HL-60/S4 (cell line): Measurements from ENCODE around the gene HARS1.
"Not testable (repeated sequence)": the region's sequence is repeated elsewhere in the genome, so short reads cannot be mapped to it uniquely, and the experiment has no call there.

ENCODE experiments used
- in situ Hi-C: fragments of 300-500 bp; cut with MboI; formaldehyde crosslinking; loops from 2 replicates; pipeline ENCODE4 v1.14.3; 2022; ENCODE audit warnings: low sequenced_read_pairs

HARS1 gene

DNA sequence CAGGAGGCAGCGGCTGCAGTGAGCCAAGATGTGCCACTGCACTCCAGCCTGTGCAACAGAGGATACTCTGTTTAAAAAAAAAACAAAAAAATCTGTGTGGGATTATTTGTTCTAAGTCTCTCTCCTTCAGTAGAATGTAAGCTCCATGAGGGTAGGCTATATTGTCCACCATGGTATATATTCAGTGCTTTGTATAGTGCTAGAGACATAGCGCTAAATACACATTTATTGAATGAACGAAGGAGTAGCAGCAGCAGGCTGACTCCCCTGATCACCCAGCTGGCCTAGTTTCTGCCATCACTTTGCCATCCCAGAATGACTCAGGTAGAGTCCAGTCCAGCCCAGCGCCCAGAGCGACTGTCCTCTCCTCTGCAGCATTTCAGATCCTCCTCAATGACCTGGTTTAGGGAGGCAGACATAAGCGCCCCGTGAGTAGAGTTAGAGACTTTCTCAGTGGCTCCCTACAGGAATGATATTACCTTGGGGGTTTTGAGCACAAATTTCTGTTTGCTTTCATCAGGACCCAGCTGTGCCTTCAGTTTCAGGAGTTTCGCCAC lies 716 bp downstream of the HARS1 start:
- in situ Hi-C loops: loop anchor here (25.0 kb wide), 1 partner anchor 922 kb away; the partner anchor contains the start of gene DIAPH1

DNA sequence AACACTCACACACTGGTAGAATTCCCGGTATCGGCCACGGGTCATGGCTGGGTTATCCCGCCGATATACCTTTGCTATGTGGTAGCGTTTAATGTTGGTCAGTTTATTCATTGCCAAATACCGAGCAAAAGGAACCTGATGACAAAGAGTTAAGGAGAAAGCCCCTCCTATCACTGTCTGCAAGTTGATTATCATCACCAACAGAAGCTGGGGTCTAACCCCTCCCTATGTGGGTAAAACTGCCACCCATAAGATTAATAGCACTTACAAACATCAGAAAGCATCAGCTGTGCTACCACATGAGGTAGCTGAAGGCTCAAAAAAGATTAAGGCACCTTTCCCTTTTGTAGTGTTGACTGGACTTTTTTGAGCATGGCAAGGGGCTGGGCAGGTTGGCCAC lies 12.2 kb downstream of the HARS1 start:
- in situ Hi-C loops: loop anchor here (25.0 kb wide), 1 partner anchor 933 kb away; the partner anchor contains the start of gene DIAPH1

DNA sequence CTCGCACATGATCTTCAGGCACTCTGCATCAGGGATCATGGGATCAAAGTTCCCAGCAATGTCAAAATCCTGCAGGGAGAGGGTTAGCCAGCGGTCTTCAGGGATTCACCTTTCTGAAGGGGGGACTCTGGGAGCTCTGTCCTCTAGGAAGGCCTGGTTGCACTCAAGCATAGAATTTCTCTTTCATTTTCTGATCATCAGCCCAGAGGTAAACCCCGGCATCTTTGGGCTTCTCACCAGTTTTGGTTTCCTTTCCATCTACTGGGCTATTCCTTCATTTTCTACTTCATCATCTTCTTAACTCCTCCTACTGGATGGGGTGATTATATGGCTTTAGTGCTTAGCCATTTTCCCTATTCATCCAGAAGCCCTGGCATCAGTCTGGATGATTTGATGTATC lies 13.2 kb downstream of the HARS1 start:
- in situ Hi-C loops: loop anchor here (25.0 kb wide), 1 partner anchor 934 kb away; the partner anchor contains the start of gene DIAPH1

DNA sequence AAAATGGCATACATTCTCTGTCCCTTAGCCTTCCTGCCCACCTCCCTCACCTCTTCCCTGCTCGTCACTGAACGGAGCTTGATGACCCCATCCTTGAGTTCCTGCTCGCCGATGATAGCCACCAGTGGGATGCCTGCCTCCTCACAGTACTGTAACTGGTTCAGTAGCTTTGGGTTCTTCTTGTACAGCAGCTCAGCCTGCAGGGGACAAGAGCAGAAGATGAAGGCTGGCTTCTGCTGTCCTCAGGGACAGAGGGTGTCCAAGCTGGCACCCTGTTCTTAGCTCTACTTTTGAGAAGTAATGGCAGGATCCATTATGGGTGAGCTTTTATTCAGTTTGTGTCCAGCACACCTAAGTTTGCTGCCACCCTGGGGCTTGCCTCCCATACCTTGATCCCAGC lies 16.5 kb downstream of the HARS1 start:
- in situ Hi-C loops: loop anchor here (25.0 kb wide), 1 partner anchor 938 kb away; the partner anchor contains the start of gene DIAPH1

DNA sequence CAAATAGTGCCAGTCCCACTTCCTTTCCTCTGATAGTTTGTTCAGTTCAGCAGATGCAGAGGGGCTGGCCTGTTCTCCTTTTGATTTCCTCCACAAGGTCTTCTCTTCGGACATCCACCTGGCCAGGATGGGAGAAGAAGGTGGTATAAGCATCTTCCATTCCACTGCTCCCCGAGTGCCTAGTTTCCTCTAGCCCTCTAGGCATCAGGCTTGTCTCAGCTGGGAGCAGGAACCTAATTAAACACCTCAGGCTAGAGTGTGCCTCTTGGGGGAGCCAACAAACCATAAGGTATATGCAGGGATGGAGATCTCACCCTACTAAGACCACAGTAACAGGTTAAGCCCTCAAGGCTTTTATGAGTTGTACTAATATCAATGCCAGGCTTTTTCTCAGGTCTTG lies 17.0 kb downstream of the HARS1 start:
- in situ Hi-C loops: no loop called here

DNA sequence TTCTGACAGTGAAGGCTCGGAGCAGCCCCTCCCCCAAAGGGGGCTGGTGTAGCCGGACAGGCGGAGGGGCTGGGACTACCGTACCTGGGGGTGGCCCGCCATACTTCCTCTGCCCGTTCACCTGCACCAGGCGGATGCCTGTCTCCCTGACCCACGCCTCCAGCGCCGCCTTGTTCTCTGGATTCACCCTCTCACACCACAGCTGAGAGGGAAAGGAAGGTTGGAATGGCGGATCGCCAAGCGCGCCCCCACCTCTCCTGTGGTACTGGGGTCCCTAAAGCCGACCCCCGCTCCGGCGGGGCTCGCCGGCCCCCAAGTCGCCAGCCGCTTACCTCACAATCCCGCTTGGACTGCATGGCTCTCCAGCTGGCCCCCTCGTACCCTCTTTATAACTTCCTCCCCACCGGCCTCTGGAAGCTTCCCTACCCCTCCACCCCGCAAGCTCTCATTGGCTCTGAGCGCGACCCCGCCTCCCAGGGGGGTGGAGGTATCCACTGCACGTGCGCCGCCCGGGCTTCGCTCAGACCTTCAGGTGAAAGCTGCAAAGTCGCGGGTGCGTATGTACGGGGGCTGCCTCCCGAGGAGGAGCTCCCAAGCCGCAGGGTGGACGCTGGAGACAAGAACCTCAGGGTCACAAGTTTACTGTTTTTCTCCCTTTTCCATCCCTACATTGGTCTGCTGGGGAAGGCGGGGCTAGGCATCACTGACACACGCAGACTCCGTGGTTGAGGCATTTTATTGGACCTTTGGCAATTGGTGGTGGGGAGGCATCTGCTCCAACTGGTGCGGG lies 17.8 kb downstream of the HARS1 start, which contains the start of gene DND1:
DND1 (minus strand) TSS at position 390 of the 790 bp plus-strand sequence; CDS start at position 356, 34 bp downstream.
- in situ Hi-C loops: no loop called here

DNA sequence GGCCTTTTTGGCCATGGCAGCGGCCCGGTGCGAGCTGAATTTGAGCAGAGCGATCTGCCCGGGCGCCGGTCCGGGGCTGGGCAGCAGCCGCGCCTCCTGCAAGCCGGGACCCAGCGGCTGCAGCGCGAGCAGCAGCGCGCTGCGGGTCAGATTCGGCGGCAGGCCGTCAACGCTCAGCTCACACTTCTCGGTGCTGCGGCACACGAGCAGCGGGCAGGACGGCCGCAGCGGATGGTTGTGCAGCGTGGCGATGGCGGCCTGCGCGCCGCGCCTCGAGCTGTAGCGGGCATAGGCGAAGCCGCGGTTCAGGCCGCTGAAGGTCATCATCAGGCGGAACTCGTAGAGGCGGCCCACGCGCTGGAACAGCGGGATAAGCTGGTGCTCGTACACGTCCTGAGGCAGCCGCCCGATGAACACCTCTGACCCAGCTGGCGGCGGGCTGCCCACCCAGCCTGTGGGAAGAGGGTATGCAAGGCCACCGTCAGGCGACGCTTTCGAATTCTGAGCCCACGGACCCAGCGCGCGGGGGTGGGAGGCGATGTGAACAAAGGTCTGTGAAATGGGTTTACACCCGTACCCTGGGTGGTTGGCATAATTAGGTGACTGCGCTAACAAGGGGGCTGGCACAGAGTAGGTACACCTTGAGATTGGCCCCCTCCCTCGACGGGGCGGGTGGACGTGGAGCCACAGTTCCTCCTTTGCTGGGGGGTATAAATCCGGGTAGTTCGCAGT lies 18.5 kb downstream of the HARS1 start:
- in situ Hi-C loops: no loop called here

DNA sequence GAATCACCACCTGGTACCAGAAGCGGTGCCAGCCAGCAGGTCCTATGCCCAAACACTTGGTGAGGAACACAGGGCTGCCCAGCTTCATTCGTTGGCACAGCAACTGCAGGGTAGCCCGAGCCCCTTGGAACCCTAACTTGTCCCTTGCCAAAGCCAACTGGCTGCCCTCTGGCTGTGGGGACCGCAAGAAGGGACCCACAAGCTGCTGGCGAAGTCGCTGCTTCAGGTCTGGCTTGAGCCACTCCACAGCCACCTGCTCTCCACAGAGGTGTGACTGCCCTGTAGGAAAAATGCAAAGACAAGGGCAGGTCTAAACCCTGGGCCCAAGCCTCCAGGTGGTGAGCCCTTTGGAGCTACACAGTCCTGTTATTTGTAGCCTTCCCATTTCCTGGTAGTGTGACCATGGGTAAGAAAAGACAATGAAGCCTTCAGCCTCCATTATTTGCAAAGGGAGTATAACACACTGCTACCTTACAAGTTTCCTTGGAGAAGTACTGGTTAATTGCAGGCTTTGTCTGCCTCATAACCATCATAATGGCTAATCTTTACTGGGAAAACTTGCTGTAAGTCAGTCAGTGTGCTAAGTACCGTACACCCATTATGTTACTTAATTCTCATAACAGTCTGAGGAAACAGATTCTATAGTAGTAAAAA lies 19.6 kb downstream of the HARS1 start:
- in situ Hi-C loops: no loop called here

DNA sequence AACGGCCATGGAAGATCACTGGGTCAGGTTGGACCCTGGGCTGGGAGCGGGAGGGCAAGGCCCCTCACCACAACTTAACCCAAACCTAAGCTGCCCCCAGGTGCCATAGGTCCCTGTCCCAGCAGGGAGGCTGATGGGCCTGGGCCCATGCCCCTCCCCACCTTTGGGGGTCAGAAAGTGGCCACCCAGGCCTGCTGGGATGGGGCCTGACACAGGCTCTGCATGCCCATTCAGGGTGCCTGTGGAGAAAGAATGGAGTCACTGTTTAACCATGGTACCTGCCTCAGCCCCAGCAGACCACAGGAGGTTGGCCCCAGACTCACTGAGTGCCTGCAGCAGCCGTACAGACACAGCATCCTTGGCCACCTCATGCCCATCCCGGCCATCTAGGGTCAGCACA lies 20.1 kb downstream of the HARS1 start:
- in situ Hi-C loops: not testable (repeated sequence)

DNA sequence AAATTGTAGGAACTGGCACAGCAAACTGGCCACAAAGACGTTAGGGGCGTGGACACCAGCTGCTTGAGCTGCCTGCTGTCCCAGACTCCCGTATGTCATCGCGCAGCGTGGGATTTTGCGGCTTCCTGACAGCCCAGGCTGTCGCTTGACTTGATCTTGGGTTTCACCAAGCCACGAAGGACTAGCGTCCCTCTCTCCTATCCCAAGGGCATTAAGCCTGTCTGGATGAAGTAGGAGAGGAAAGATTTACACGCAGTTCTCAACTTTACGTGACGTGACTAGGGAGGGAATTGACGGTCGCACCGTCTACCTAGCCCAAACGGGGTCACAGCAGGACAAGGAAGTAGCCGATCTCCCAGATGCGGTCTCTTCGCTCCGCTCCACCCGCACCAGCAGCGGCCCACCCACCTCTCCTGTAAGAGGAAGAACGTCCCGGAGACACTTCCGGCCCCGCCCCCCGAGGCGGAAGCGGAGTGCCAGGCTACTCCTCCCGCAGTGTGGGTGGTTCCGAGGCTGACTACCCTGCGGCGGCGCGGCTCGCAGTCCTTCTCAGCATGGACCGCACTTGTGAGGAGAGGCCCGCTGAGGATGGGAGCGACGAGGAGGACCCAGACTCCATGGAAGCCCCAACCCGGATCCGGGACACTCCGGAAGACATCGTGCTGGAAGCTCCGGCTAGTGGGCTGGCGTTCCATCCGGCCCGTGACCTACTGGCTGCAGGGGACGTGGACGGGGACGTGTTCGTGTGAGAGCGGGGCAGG lies 26.6 kb downstream of the HARS1 start, which contains the start of gene WDR55:
WDR55 (plus strand) TSS at position 546 of the 761 bp plus-strand sequence; CDS start at position 555, 9 bp downstream.
- in situ Hi-C loops: no loop called here

DNA sequence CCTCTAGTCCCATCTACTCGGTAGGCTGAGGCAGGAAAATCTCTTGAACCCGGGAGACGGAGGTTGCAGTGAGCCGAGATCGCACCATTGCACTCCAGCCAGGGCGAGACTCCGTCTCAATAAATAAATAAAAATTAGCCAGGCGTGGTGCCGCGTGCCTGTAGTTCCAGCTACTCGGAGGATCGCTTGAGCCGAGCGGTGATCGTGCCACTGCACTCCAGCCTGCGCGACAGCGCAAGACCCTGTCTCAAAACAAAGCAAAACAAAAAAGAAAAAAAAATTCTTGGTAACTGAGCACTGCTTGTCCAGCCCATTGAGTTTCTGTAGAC lies 27.2 kb downstream of the HARS1 start:
- in situ Hi-C loops: no loop called here

DNA sequence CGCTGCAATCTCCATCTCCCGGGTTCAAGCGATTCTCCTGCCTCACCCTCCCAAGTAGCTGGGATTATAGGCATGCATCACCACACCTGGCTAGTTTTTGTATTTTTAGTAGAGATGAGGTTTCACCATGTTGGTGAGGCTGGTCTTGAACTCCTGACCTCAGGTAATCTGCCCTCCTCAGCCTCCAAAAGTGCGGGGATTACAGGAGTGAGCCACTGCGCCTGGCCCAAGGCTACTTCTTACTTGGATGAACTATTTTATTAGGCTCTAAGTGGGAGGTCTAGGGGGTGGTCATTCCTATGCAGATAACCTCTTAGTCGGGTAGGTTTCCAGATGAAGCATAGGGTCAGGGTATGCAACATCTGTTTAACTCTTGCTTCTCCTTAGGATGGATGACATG lies 30.8 kb downstream of the HARS1 start:
- in situ Hi-C loops: not testable (repeated sequence)

DNA sequence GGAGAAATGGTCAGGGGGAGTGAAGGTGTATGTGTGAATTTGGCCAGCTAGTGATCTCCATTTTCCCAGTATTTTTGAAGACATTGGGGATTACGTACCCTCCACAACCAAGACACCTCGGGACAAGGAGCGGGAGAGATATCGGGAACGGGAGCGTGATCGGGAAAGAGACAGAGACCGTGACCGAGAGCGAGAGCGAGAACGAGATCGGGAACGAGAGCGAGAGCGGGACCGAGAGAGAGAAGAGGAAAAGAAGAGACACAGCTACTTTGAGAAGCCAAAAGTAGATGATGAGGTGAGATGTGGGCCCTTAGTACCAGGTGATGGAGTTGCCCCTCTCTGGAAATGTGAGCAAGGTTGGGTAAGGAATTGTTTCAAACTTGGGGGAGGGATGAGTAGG lies 32.3 kb downstream of the HARS1 start:
- in situ Hi-C loops: no loop called here

DNA sequence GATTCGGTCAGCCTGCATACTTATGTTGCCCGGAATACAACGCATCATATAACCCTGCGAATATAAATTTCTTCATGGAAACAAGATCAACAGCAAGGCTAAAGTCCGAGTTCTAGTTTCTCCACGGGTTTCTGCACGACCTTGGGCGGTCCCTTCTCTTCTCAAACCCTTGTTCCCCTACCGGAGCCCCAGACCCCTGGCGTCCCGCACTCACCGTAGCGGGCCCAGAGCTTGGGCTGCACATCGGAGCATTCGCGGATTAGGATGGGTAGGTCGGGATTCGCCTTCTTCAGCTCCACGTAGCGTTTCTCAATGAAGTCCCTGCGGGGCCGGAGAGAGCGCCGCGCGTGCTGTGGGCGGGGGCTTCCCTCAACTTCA lies 44.1 kb downstream of the HARS1 start:
- in situ Hi-C loops: no loop called here

DNA sequence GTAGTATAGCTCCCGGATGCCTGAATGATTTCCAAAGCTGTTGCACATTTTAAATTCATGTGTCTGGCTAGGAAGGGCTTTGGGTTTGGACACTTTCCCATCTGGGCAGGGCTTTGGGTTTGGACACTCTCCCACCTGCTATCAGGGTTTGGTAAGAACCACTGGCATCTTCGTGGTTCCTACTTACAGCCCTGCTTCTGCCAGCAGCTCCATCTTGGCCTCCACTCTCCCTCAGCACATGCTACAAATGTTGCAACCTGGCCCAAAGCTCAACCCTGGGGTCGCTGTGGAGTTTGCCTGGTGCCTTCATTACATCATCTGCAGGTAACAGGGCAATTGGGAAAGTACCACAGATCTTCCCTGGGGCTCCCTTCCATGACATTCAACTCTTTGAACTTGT lies 48.5 kb downstream of the HARS1 start:
- in situ Hi-C loops: no loop called here

DNA sequence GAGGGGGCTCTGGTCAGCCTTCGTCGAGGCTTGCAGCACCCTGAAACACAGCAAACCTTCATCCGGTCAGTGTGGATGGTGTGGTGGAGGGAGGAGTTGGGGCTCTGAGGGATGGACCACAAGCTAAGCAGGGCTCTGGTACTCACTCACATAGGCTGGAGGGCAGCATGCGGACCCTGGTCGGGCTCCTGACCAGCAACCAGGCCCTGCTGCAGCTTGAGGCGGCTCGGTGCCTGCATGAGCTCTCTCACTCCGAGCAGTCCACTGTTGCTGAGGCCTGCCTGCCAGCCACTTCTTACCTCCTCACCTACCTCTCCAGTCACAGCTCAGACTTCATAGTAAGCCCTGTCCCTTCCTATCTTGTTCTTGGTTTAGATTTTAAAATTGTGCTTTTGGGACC lies 49.5 kb downstream of the HARS1 start:
- in situ Hi-C loops: no loop called here

DNA sequence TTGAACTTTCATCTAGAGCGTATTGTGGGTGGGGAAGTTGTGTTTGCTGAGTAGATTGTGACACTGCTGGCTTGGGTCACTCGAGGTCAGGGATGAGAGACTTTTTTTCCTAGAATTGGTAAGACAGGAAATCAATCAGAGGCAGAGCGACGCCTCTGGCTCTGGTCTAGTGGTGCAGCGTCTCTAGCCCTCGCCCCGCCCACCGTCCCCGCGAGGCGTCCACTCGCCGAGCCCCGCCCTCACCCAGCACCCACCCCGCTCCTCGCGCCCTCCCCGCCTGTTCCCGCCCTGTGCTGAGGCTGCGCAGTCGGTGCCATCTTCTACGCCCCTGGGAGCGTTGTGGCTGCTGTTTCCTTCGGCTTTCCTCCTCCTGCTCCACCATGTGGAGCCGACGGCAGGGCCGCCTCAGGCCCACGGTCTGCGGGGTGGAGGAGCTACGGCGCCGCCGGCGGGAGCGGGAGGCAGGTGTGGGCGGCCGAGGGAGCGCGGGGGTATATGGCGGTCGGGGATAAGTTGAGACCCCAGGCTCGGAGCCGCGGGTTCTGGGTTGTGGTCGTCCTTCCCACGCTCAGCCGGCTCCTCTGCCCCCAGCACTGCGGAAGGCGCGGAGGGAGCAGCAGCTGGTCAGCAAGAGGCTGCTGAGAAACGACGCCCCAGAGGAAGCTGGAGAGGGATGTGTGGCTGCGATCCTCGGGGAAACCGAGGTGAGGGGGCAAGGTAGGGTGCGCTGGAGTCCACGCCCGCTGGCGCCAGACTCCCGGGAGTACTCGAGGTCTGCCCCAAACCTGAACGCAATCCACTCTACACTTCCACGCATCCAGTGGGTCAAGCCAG lies 51.8 kb downstream of the HARS1 start, which contains the start of gene TMCO6:
TMCO6 (plus strand) TSS at position 304 of the 834 bp plus-strand sequence; CDS start at position 381, 77 bp downstream.
- in situ Hi-C loops: loop anchor here (10.0 kb wide), 1 partner anchor 65 kb away; no protein-coding TSS in a partner anchor

DNA sequence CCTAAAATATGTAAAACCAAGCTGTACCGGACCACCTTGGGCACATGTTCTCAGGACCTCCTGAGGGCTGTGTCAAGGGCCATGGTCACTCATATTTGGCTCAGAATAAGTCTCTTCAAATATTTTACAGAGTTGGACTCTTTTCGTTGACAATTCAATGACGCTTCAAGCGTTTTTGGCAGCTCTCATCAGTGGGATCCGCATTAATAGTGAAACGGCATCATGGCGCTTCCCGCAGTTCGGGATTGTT lies 52.3 kb downstream of the HARS1 start:
- in situ Hi-C loops: loop anchor here (10.0 kb wide), 1 partner anchor 64 kb away; no protein-coding TSS in a partner anchor

DNA sequence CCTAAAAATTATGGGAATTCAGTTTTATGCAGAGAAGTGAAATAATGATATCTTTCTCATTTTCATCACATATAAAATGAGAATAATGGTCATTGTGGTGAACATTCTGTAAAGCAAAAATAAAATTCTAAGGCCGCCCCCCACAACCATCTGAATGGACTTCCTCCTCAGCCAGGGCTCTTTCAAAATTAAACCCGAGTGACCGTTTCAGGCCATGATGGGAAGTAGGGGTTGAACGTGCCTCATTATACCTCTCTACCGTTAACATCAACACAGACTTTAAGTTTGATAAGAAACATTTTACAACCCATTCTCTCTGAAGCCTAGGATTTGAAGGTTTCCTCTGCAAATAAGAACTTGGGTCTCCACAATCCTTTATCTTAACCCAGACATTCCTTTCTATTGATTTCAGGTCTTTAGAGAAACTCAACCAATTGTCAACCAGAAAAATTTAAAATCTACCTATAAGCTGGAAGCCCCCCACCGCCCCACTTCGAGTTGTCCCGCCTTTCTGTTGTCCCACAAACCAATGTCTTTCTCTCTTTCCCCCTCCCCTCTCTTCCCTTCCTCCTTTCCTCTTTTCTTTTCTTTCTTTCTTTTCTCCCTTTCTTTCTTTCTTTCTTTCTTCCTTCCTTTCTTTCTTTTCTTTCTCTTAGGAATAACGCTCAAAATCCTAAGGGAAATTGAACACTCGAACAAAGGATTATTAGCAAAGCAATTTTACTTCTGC lies 53.6 kb downstream of the HARS1 start:
- in situ Hi-C loops: loop anchor here (10.0 kb wide), 1 partner anchor 63 kb away; no protein-coding TSS in a partner anchor
